GM12878 (cell line): ENCODE results near the gene CPS1. TPM values are rescaled to one million over a fixed set of nuclear protein-coding genes. Genes with fewer than 3 reads are reported as not detected.

ENCODE experiments used
- ATAC-seq: fragments of 200-7000 bp; cut with Tn5 transposase; 3 replicates; pipeline ENCODE4 v1.9.1; 2020; ENCODE audit warnings: mild to moderate bottlenecking, moderate library complexity
- BruUV-seq: library from RNA; stranded (reverse); fragments of 400-500 nt; replicated peaks from 2 replicates; lab custom pipeline; 2021; lab: Mats Ljungman, UMichigan
- CTCF ChIA-PET: fragments of 300-600 bp; sonication (Branson Sonifier 250); formaldehyde crosslinking; extraction: SDS; loops from one replicate; lab custom pipeline; 2021; ENCODE audit warnings: inconsistent platforms; lab: Yijun Ruan, JAX
- POLR2A ChIA-PET: fragments of 350-600 bp; formaldehyde crosslinking; extraction: SDS; loops from one replicate; lab custom pipeline; 2021; ENCODE audit warnings: inconsistent platforms; lab: Charles Lee
- RAD21 ChIA-PET: fragments of 300-600 bp; sonication (Branson Sonifier 250); formaldehyde crosslinking; loops from one replicate; lab custom pipeline; 2023; ENCODE audit warnings: antibody characterized with exemption; ENCODE audit not compliant: unreplicated experiment; lab: Charles Lee
- SMC1A ChIA-PET: fragments of 300-600 bp; sonication (Branson Sonifier 250); formaldehyde crosslinking; loops from one replicate; lab custom pipeline; 2023; ENCODE audit not compliant: unreplicated experiment, uncharacterized antibody; lab: Charles Lee
- DNase-seq: peaks from one replicate; pipeline ENCODE4 v3.0.0-alpha.2; 2011; ENCODE audit warnings: low read depth, low spot score
- FAIRE-seq: peaks from 3 replicates; lab custom pipeline; 2011; peaks lifted over from hg19 to GRCh38; lab: Jason Lieb, UNC
- H2AFZ ChIP-seq: 2 replicates; pipeline ENCODE4 v1.6.0; 2011; ENCODE audit warnings: low read depth, low read length, control low read depth; ENCODE audit not compliant: control insufficient read depth
- H3K27ac ChIP-seq: 2 replicates; pipeline ENCODE4 v1.5.1; 2011; ENCODE audit warnings: control low read depth; ENCODE audit not compliant: control insufficient read depth, insufficient read depth
- H3K27me3 ChIP-seq, 2 experiments: replicated peaks in 1 of 2; 2 replicates each; pipeline versions ENCODE4 v1.6.0 to v1.6.1; 2011; ENCODE audit warnings: low read length in 1 of 2; ENCODE audit not compliant: control insufficient read depth in 2 of 2, insufficient read depth in 2 of 2
- H3K36me3 ChIP-seq, 2 experiments: 2 replicates each; pipeline ENCODE4 v1.5.1; 2011; ENCODE audit warnings: low read length in 1 of 2; ENCODE audit not compliant: control insufficient read depth in 2 of 2, insufficient read depth in 2 of 2
- H3K4me1 ChIP-seq: 2 replicates; pipeline ENCODE4 v1.6.1; 2011; ENCODE audit warnings: mild to moderate bottlenecking, low read length, moderate library complexity, mixed read lengths; ENCODE audit not compliant: control insufficient read depth, insufficient read depth
- H3K4me2 ChIP-seq: 2 replicates; pipeline ENCODE4 v1.6.0; 2011; ENCODE audit warnings: control low read depth; ENCODE audit not compliant: control insufficient read depth, insufficient read depth
- H3K4me3 ChIP-seq: fragments of 200-600 bp; sonication (generic); 2 replicates; pipeline ENCODE4 v1.5.1; 2016
- H3K79me2 ChIP-seq: 2 replicates; pipeline ENCODE4 v1.6.0; 2011; ENCODE audit warnings: low read length; ENCODE audit not compliant: control insufficient read depth, insufficient read depth
- H3K9ac ChIP-seq: 2 replicates; pipeline ENCODE4 v1.8.0; 2011; ENCODE audit warnings: low read length, control low read depth, mixed read lengths; ENCODE audit not compliant: control insufficient read depth, insufficient read depth
- H3K9me3 ChIP-seq: replicated peaks from 3 replicates; pipeline ENCODE4 v1.5.1; 2011; ENCODE audit warnings: mild to moderate bottlenecking, low read length; ENCODE audit not compliant: control insufficient read depth, insufficient read depth
- H4K20me1 ChIP-seq: 2 replicates; pipeline ENCODE4 v1.6.0; 2011; ENCODE audit not compliant: control insufficient read depth, insufficient read depth
- CBFB ChIP-seq: IDR thresholded peaks from 2 replicates; pipeline ENCODE4 v1.6.1; 2016; ENCODE audit warnings: antibody characterized with exemption, low read depth
- HSF1 ChIP-seq: fragments of 150-350 bp; IDR thresholded peaks from 2 replicates; pipeline ENCODE4 v1.6.1; 2014; ENCODE audit warnings: mild to moderate bottlenecking, low read depth, low read length
- KDM1A ChIP-seq: fragments of 200-600 bp; sonication (generic); IDR thresholded peaks from 2 replicates; pipeline ENCODE4 v1.6.1; 2016; ENCODE audit warnings: borderline replicate concordance
- MXI1 ChIP-seq: fragments of 150-350 bp; IDR thresholded peaks from 2 replicates; pipeline ENCODE4 v1.6.1; 2011; ENCODE audit warnings: low read depth, mild to moderate bottlenecking, inconsistent platforms, low read length, improper control_type of control experiment
- PAX8 ChIP-seq: fragments of 450-650 bp; IDR thresholded peaks from 2 replicates; pipeline ENCODE4 v1.6.1; 2017; ENCODE audit warnings: mild to moderate bottlenecking, moderate library complexity
- SIN3A ChIP-seq: IDR thresholded peaks from 2 replicates; pipeline ENCODE4 v1.6.1; 2012; ENCODE audit warnings: low read depth, low read length, improper control_type of control experiment
- SMARCA5 ChIP-seq: fragments of 450-650 bp; IDR thresholded peaks from 2 replicates; pipeline ENCODE4 v1.6.1; 2017; ENCODE audit warnings: mild to moderate bottlenecking
- SUZ12 ChIP-seq: fragments of 200-600 bp; sonication (generic); IDR thresholded peaks from one replicate; pipeline ENCODE4 v1.6.1; 2018; ENCODE audit warnings: antibody characterized with exemption, mild to moderate bottlenecking; ENCODE audit not compliant: unreplicated experiment
- WRNIP1 ChIP-seq: IDR thresholded peaks from 2 replicates; pipeline ENCODE4 v1.6.1; 2011; ENCODE audit warnings: low read depth, low read length, improper control_type of control experiment, borderline replicate concordance
- ZNF207 ChIP-seq: fragments of 450-650 bp; IDR thresholded peaks from 2 replicates; pipeline ENCODE4 v1.6.1; 2014; ENCODE audit warnings: antibody characterized with exemption, mild to moderate bottlenecking, borderline replicate concordance
- WGBS: methylation state at CpG from one replicate; pipeline ENCODE4 v1.1.6; 2016; ENCODE audit warnings: low lambda C conversion rate; ENCODE audit not compliant: insufficient replicate concordance, insufficient coverage; ENCODE audit errors: missing lambda C conversion rate; 5-methylcytosine and 5-hydroxymethylcytosine counted together
- in situ Hi-C: fragments of 300-500 bp; cut with MboI; formaldehyde crosslinking; loops from 9 replicates; pipeline ENCODE4 v1.14.3; 2018; ENCODE audit warnings: mixed read lengths
- intact Hi-C: fragments of 100-400 bp; cut with micrococcal nuclease; formaldehyde crosslinking; loops from one replicate; pipeline ENCODE4 v1.14.2; 2022; ENCODE audit not compliant: unreplicated experiment
- polyA plus RNA-seq, 11 experiments: library from polyadenylated mRNA; depleted of rRNA in 4 of 11; unstranded in 6 of 11; stranded (reverse) in 5 of 11; fragments of >200 nt; fragmentation: Nextera tagmentation in 4 of 11; fragmentation: Illumina TruSeq in 1 of 11; extraction: Ambion mirVana in 4 of 11; extraction: Trizol in 1 of 11; gene quantifications; 1 replicate in 1 of 11; 2 replicates in 10 of 11; pipeline versions ENCODE4 v1.2.1 to v1.2.3, GENCODE V29; 2011 to 2016; ENCODE audit warnings: inconsistent platforms in 2 of 11, missing spikeins in 2 of 11, low read depth in 1 of 11
- total RNA-seq, 4 experiments: library from RNA; depleted of rRNA in 3 of 4; stranded (reverse); fragments of >200 nt in 3 of 4; fragmentation: Illumina TruSeq in 1 of 4; extraction: Trizol in 1 of 4; gene quantifications; 2 replicates each; pipeline versions ENCODE4 v1.2.1 to v1.2.3, GENCODE V29; 2013 to 2021
- TF ChIP-seq, protein P1 (sequence below): fragments of 450-650 bp; IDR thresholded peaks from 2 replicates; pipeline ENCODE4 v1.6.1; 2018; ENCODE audit warnings: mild to moderate bottlenecking, low read depth, moderate library complexity; ENCODE audit not compliant: partially characterized antibody
- TF ChIP-seq, protein P2 (sequence below): fragments of 450-650 bp; IDR thresholded peaks from 2 replicates; pipeline ENCODE4 v1.6.1; 2016; ENCODE audit warnings: mild to moderate bottlenecking

Gene CPS1
- total and polyA plus RNA-seq, 10 of the 15 experiments (the other 5 are each of a cell fraction or from before 2014, with no cell fraction given) = 0.20 to 4.6 (median 0.55) TPM

DNA sequence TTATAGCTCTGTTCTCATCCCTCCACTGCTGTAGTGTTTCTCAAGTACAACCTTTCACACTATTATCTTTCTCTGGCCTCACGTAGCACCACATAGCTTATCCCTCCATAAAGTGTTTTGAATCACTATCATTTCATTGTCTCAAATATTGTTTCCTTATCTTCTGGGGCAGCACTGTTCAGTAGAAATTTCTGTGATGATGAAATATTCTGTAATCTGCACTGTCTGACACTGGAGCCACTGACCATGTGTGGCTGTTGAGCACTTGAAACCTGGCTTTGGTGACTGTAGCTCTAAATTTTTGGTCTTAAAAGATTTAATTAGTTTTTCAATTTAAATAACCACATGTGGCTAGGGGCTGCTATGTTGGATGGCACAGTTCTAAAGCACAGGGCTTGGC, 78.9 kb downstream of the CPS1 start (continued):
- TF ChIP-seq, protein P1, sequence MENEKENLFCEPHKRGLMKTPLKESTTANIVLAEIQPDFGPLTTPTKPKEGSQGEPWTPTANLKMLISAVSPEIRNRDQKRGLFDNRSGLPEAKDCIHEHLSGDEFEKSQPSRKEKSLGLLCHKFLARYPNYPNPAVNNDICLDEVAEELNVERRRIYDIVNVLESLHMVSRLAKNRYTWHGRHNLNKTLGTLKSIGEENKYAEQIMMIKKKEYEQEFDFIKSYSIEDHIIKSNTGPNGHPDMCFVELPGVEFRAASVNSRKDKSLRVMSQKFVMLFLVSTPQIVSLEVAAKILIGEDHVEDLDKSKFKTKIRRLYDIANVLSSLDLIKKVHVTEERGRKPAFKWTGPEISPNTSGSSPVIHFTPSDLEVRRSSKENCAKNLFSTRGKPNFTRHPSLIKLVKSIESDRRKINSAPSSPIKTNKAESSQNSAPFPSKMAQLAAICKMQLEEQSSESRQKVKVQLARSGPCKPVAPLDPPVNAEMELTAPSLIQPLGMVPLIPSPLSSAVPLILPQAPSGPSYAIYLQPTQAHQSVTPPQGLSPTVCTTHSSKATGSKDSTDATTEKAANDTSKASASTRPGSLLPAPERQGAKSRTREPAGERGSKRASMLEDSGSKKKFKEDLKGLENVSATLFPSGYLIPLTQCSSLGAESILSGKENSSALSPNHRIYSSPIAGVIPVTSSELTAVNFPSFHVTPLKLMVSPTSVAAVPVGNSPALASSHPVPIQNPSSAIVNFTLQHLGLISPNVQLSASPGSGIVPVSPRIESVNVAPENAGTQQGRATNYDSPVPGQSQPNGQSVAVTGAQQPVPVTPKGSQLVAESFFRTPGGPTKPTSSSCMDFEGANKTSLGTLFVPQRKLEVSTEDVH = no peak
- TF ChIP-seq WRNIP1 = no peak
- TF ChIP-seq, all 136 proteins: peak for 0

- in situ Hi-C loops = no loop called here
- no peaks in the 10 kb centered on the region for H3K4me1 ChIP-seq
- RAD21 ChIA-PET = no interaction called here
- H2AFZ ChIP-seq = no peak overlapping the region
- no peaks in the 10 kb centered on the region for H4K20me1 ChIP-seq
- POLR2A ChIA-PET = no interaction called here
- H3K27me3 ChIP-seq = no peaks in the 10 kb centered on the region
- no peak overlapping the region for H3K9ac ChIP-seq
- 70% methylated on average over 4 of the region's 4 CpGs for WGBS
- SMC1A ChIA-PET = no interaction called here
- H3K36me3 ChIP-seq = no peaks in the 10 kb centered on the region
- intact Hi-C loops = no loop called here
- H3K9me3 ChIP-seq = no peaks in the 10 kb centered on the region
- no peak for FAIRE-seq
- CTCF ChIA-PET = no interaction called here
- ATAC-seq = no peak
- no peak overlapping the region for H3K4me2 ChIP-seq
- H3K27ac ChIP-seq = no peak overlapping the region
- no TSS peak for BruUV-seq
- DNase-seq = no peak
- H3K79me2 ChIP-seq = no peaks in the 10 kb centered on the region
- H3K4me3 ChIP-seq = no peak overlapping the region
- TF ChIP-seq, protein P1 = no peak
- TF ChIP-seq CBFB (no peak), SMARCA5 (no peak), ZNF207 (no peak), SIN3A (no peak), MXI1 (no peak), HSF1 (no peak), PAX8 (no peak), KDM1A (no peak), SUZ12 (no peak)
- TF ChIP-seq, protein P2, sequence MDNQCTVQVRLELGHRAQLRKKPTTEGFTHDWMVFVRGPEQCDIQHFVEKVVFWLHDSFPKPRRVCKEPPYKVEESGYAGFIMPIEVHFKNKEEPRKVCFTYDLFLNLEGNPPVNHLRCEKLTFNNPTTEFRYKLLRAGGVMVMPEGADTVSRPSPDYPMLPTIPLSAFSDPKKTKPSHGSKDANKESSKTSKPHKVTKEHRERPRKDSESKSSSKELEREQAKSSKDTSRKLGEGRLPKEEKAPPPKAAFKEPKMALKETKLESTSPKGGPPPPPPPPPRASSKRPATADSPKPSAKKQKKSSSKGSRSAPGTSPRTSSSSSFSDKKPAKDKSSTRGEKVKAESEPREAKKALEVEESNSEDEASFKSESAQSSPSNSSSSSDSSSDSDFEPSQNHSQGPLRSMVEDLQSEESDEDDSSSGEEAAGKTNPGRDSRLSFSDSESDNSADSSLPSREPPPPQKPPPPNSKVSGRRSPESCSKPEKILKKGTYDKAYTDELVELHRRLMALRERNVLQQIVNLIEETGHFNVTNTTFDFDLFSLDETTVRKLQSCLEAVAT = no peak
Observed at GRCh38 chr2:210642333-210642732, 85.9 kb downstream of the CPS1 start.
